ENCODE results near the gene COX7A1.
"Not testable (repeated sequence)": the region's sequence is repeated elsewhere in the genome, so short reads cannot be mapped to it uniquely, and the experiment has no call there.

DNA sequence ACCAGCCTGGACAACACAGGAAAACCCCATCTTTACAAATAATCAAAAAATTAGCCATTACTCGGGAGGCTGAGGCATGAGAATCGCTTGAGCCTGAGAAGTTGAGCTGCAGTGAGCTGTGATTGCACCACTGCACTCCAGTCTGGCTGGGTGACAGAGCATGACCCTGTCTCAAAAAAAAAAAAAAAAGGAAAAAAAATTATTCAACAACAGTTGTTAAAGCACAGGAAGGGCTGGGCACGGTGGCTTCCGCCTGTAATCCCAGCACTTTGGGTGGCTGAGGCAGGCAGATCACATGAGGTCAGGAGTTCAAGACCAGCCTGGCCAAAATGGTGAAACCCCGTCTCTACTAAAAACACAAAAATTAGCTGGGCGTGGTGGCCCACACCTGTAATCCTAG lies 21.0 kb downstream of the COX7A1 start:
- not testable (repeated sequence) for TF ChIP-seq EZH2 (IDR thresholded peaks at IDR 0.05; ENCODE audit: low read length, missing control alignments)
- TF ChIP-seq, protein P1, sequence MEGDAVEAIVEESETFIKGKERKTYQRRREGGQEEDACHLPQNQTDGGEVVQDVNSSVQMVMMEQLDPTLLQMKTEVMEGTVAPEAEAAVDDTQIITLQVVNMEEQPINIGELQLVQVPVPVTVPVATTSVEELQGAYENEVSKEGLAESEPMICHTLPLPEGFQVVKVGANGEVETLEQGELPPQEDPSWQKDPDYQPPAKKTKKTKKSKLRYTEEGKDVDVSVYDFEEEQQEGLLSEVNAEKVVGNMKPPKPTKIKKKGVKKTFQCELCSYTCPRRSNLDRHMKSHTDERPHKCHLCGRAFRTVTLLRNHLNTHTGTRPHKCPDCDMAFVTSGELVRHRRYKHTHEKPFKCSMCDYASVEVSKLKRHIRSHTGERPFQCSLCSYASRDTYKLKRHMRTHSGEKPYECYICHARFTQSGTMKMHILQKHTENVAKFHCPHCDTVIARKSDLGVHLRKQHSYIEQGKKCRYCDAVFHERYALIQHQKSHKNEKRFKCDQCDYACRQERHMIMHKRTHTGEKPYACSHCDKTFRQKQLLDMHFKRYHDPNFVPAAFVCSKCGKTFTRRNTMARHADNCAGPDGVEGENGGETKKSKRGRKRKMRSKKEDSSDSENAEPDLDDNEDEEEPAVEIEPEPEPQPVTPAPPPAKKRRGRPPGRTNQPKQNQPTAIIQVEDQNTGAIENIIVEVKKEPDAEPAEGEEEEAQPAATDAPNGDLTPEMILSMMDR (conservative IDR thresholded peaks at IDR 0.05 in 1 of 2, IDR thresholded peaks at IDR 0.05 in 1 of 2; ENCODE audit: low read depth in 1 of 2, low read length in 2 of 2) = not testable (repeated sequence)

Data from fibroblast of lung (primary cell).